HG02678 (cell line): ENCODE results near the gene ASB15.
A peak's percentile ranks its signal among the peaks of the same experiment; 100 is the strongest.

ENCODE experiments used
- ATAC-seq: cut with Tn5 transposase; IDR thresholded peaks from one replicate; pipeline ENCODE4 v1.9.1; 2021; ENCODE audit warnings: mild to moderate bottlenecking, moderate library complexity; ENCODE audit not compliant: unreplicated experiment

ASB15 gene

GRCh38 chr7:123594813-123595241 is 6.8 kb upstream of the ASB15 start:
- no peak for ATAC-seq

- no peak for ATAC-seq
Measured at GRCh38 chr7:123598657-123599056, 3.0 kb upstream of the ASB15 start.

GRCh38 chr7:123599766-123600165 is 1.9 kb upstream of the ASB15 start:
- ATAC-seq: no peak

- no peak for ATAC-seq
Measured at GRCh38 chr7:123600876-123601275, 745 bp upstream of the ASB15 start.

GRCh38 chr7:123602648-123603047 is 1.0 kb downstream of the ASB15 start:
- ATAC-seq: no peak

- no peak for ATAC-seq
Measured at GRCh38 chr7:123604739-123605138, 3.1 kb downstream of the ASB15 start.

- no peak for ATAC-seq
Measured at GRCh38 chr7:123607423-123607975, 5.9 kb downstream of the ASB15 start.

- no peak for ATAC-seq
Measured at GRCh38 chr7:123608991-123609882, 7.6 kb downstream of the ASB15 start.

- no peak for ATAC-seq
Measured at GRCh38 chr7:123609883-123610239, 8.2 kb downstream of the ASB15 start.

GRCh38 chr7:123612024-123612423 is 10.4 kb downstream of the ASB15 start:
- ATAC-seq: no peak

GRCh38 chr7:123615344-123615743 is 13.7 kb downstream of the ASB15 start:
- ATAC-seq: no peak

GRCh38 chr7:123616223-123616622 is 14.6 kb downstream of the ASB15 start:
- ATAC-seq: no peak

GRCh38 chr7:123621707-123622106 is 20.1 kb downstream of the ASB15 start:
- no peak for ATAC-seq

GRCh38 chr7:123622660-123623386 is 21.2 kb downstream of the ASB15 start:
- ATAC-seq: no peak

GRCh38 chr7:123624527-123625183 is 23.0 kb downstream of the ASB15 start:
- peak; percentile 89 for ATAC-seq

- no peak for ATAC-seq
Measured at GRCh38 chr7:123625254-123625653, 23.6 kb downstream of the ASB15 start.

GRCh38 chr7:123627851-123628250 is 26.2 kb downstream of the ASB15 start:
- ATAC-seq: no peak

- ATAC-seq: no peak
Measured at GRCh38 chr7:123628829-123629228, 27.2 kb downstream of the ASB15 start.

GRCh38 chr7:123629281-123629680 is 27.7 kb downstream of the ASB15 start:
- no peak for ATAC-seq

GRCh38 chr7:123632808-123633207 is 31.2 kb downstream of the ASB15 start:
- no peak for ATAC-seq

GRCh38 chr7:123633553-123633952 is 31.9 kb downstream of the ASB15 start:
- ATAC-seq: no peak
